ENCODE data around the gene DLG2. TPM values are rescaled to one million over a fixed set of nuclear protein-coding genes. Genes with fewer than 3 reads are reported as not detected.
A peak's percentile ranks its signal among the peaks of the same experiment; 100 is the strongest.

DLG2 gene
- polyA plus RNA-seq, 2 donors, result 2.6 to 6.7 TPM

GRCh38 chr11:84249344-84250135 lies 1377.6 kb downstream of the DLG2 start:
- H3K4me3 ChIP-seq (ENCODE audit: low read depth in 1 of 2, low read length in 2 of 2), result no peak overlapping the region
- no peaks in the 10 kb centered on the region for H3K27me3 ChIP-seq (ENCODE audit: control insufficient read depth in 1 of 2, insufficient read depth in 2 of 2, low read length in 2 of 2)
- peak overlapping the region; percentile 42 to 55 for H3K27ac ChIP-seq (ENCODE audit: low read depth in 2 of 2, low read length in 1 of 2)
- H3K36me3 ChIP-seq (ENCODE audit: control insufficient read depth in 2 of 2, insufficient read depth in 2 of 2, low read length in 1 of 2), result no peaks in the 10 kb centered on the region
- H3K4me1 ChIP-seq (ENCODE audit: control insufficient read depth in 2 of 2, insufficient read depth in 2 of 2, low read length in 1 of 2), result no peaks in the 10 kb centered on the region
- WGBS, 2 donors, result 56 to 72% methylated on average over 4 of the region's 4 CpGs
- H3K9me3 ChIP-seq (ENCODE audit: control insufficient read depth in 2 of 2, insufficient read depth in 1 of 2, low read depth in 1 of 2, low read length in 1 of 2), result no peaks in the 10 kb centered on the region

- H3K4me3 ChIP-seq (ENCODE audit: low read depth in 1 of 2, low read length in 2 of 2), result no peak overlapping the region
- no peaks in the 10 kb centered on the region for H3K27me3 ChIP-seq (ENCODE audit: control insufficient read depth in 1 of 2, insufficient read depth in 2 of 2, low read length in 2 of 2)
- H3K27ac ChIP-seq (ENCODE audit: low read depth in 2 of 2, low read length in 1 of 2), result no peak overlapping the region
- 47 to 50% methylated on average over 4 of the region's 4 CpGs for WGBS, 2 donors
- no peaks in the 10 kb centered on the region for H3K9me3 ChIP-seq (ENCODE audit: control insufficient read depth in 2 of 2, insufficient read depth in 1 of 2, low read depth in 1 of 2, low read length in 1 of 2)
- H3K36me3 ChIP-seq (ENCODE audit: control insufficient read depth in 2 of 2, insufficient read depth in 2 of 2, low read length in 1 of 2), result no peaks in the 10 kb centered on the region
- no peaks in the 10 kb centered on the region for H3K4me1 ChIP-seq (ENCODE audit: control insufficient read depth in 2 of 2, insufficient read depth in 2 of 2, low read length in 1 of 2)
Observed at GRCh38 chr11:84247926-84248325, 1379.2 kb downstream of the DLG2 start.

GRCh38 chr11:84247129-84247528 lies 1380.0 kb downstream of the DLG2 start:
- Histone ChIP-seq H3K27ac (ENCODE audit: low read depth in 2 of 2, low read length in 1 of 2) (no peak overlapping the region), H3K36me3 (ENCODE audit: control insufficient read depth in 2 of 2, insufficient read depth in 2 of 2, low read length in 1 of 2) (no peaks in the 10 kb centered on the region), H3K4me3 (ENCODE audit: low read depth in 1 of 2, low read length in 2 of 2) (no peak overlapping the region), H3K9me3 (ENCODE audit: control insufficient read depth in 2 of 2, insufficient read depth in 1 of 2, low read depth in 1 of 2, low read length in 1 of 2) (no peaks in the 10 kb centered on the region), H3K4me1 (ENCODE audit: control insufficient read depth in 2 of 2, insufficient read depth in 2 of 2, low read length in 1 of 2) (no peaks in the 10 kb centered on the region), H3K27me3 (ENCODE audit: control insufficient read depth in 1 of 2, insufficient read depth in 2 of 2, low read length in 2 of 2) (no peaks in the 10 kb centered on the region)
- WGBS, 2 donors, result 61 to 83% methylated on average over 1 of the region's 1 CpG

GRCh38 chr11:84243629-84244263 lies 1383.4 kb downstream of the DLG2 start:
- no peaks in the 10 kb centered on the region for H3K4me1 ChIP-seq (ENCODE audit: control insufficient read depth in 2 of 2, insufficient read depth in 2 of 2, low read length in 1 of 2)
- WGBS, 2 donors, result 78 to 87% methylated on average over 3 of the region's 3 CpGs
- H3K36me3 ChIP-seq (ENCODE audit: control insufficient read depth in 2 of 2, insufficient read depth in 2 of 2, low read length in 1 of 2), result no peaks in the 10 kb centered on the region
- no peaks in the 10 kb centered on the region for H3K9me3 ChIP-seq (ENCODE audit: control insufficient read depth in 2 of 2, insufficient read depth in 1 of 2, low read depth in 1 of 2, low read length in 1 of 2)
- no peaks in the 10 kb centered on the region for H3K27me3 ChIP-seq (ENCODE audit: control insufficient read depth in 1 of 2, insufficient read depth in 2 of 2, low read length in 2 of 2)
- H3K27ac ChIP-seq (ENCODE audit: low read depth in 2 of 2, low read length in 1 of 2), result no peak overlapping the region
- no peak overlapping the region for H3K4me3 ChIP-seq (ENCODE audit: low read depth in 1 of 2, low read length in 2 of 2)

GRCh38 chr11:84241343-84242131 lies 1385.6 kb downstream of the DLG2 start:
- H3K27ac ChIP-seq (ENCODE audit: low read depth in 2 of 2, low read length in 1 of 2), result no peak overlapping the region
- H3K9me3 ChIP-seq (ENCODE audit: control insufficient read depth in 2 of 2, insufficient read depth in 1 of 2, low read depth in 1 of 2, low read length in 1 of 2), result no peaks in the 10 kb centered on the region
- H3K4me1 ChIP-seq (ENCODE audit: control insufficient read depth in 2 of 2, insufficient read depth in 2 of 2, low read length in 1 of 2), result no peaks in the 10 kb centered on the region
- H3K4me3 ChIP-seq (ENCODE audit: low read depth in 1 of 2, low read length in 2 of 2), result no peak overlapping the region
- no peaks in the 10 kb centered on the region for H3K36me3 ChIP-seq (ENCODE audit: control insufficient read depth in 2 of 2, insufficient read depth in 2 of 2, low read length in 1 of 2)
- 77 to 84% methylated on average over 5 of the region's 5 CpGs for WGBS, 2 donors
- H3K27me3 ChIP-seq (ENCODE audit: control insufficient read depth in 1 of 2, insufficient read depth in 2 of 2, low read length in 2 of 2), result no peaks in the 10 kb centered on the region

- no peaks in the 10 kb centered on the region for H3K36me3 ChIP-seq (ENCODE audit: control insufficient read depth in 2 of 2, insufficient read depth in 2 of 2, low read length in 1 of 2)
- no peak overlapping the region for H3K27ac ChIP-seq (ENCODE audit: low read depth in 2 of 2, low read length in 1 of 2)
- H3K27me3 ChIP-seq (ENCODE audit: control insufficient read depth in 1 of 2, insufficient read depth in 2 of 2, low read length in 2 of 2), result no peaks in the 10 kb centered on the region
- no peak overlapping the region for H3K4me3 ChIP-seq (ENCODE audit: low read depth in 1 of 2, low read length in 2 of 2)
- 94 to 96% methylated on average over 1 of the region's 1 CpG for WGBS, 2 donors
- H3K9me3 ChIP-seq (ENCODE audit: control insufficient read depth in 2 of 2, insufficient read depth in 1 of 2, low read depth in 1 of 2, low read length in 1 of 2), result no peaks in the 10 kb centered on the region
- no peaks in the 10 kb centered on the region for H3K4me1 ChIP-seq (ENCODE audit: control insufficient read depth in 2 of 2, insufficient read depth in 2 of 2, low read length in 1 of 2)
Observed at GRCh38 chr11:84240847-84241246, 1386.3 kb downstream of the DLG2 start.

- no peaks in the 10 kb centered on the region for H3K27me3 ChIP-seq (ENCODE audit: control insufficient read depth in 1 of 2, insufficient read depth in 2 of 2, low read length in 2 of 2)
- H3K4me3 ChIP-seq (ENCODE audit: low read depth in 1 of 2, low read length in 2 of 2), result no peak overlapping the region
- H3K9me3 ChIP-seq (ENCODE audit: control insufficient read depth in 2 of 2, insufficient read depth in 1 of 2, low read depth in 1 of 2, low read length in 1 of 2), result no peaks in the 10 kb centered on the region
- no peaks in the 10 kb centered on the region for H3K4me1 ChIP-seq (ENCODE audit: control insufficient read depth in 2 of 2, insufficient read depth in 2 of 2, low read length in 1 of 2)
- no peak overlapping the region for H3K27ac ChIP-seq (ENCODE audit: low read depth in 2 of 2, low read length in 1 of 2)
- no peaks in the 10 kb centered on the region for H3K36me3 ChIP-seq (ENCODE audit: control insufficient read depth in 2 of 2, insufficient read depth in 2 of 2, low read length in 1 of 2)
Observed at GRCh38 chr11:84236436-84236835, 1390.7 kb downstream of the DLG2 start.

- Histone ChIP-seq H3K9me3 (ENCODE audit: control insufficient read depth in 2 of 2, insufficient read depth in 1 of 2, low read depth in 1 of 2, low read length in 1 of 2) (no peaks in the 10 kb centered on the region), H3K4me1 (ENCODE audit: control insufficient read depth in 2 of 2, insufficient read depth in 2 of 2, low read length in 1 of 2) (no peaks in the 10 kb centered on the region), H3K36me3 (ENCODE audit: control insufficient read depth in 2 of 2, insufficient read depth in 2 of 2, low read length in 1 of 2) (no peaks in the 10 kb centered on the region), H3K4me3 (ENCODE audit: low read depth in 1 of 2, low read length in 2 of 2) (no peak overlapping the region), H3K27ac (ENCODE audit: low read depth in 2 of 2, low read length in 1 of 2) (no peak overlapping the region), H3K27me3 (ENCODE audit: control insufficient read depth in 1 of 2, insufficient read depth in 2 of 2, low read length in 2 of 2) (no peaks in the 10 kb centered on the region)
- 60 to 67% methylated on average over 4 of the region's 4 CpGs for WGBS, 2 donors
Observed at GRCh38 chr11:84234462-84235202, 1392.5 kb downstream of the DLG2 start.

GRCh38 chr11:84234011-84234410 lies 1393.1 kb downstream of the DLG2 start:
- no peak overlapping the region for H3K4me3 ChIP-seq (ENCODE audit: low read depth in 1 of 2, low read length in 2 of 2)
- H3K27me3 ChIP-seq (ENCODE audit: control insufficient read depth in 1 of 2, insufficient read depth in 2 of 2, low read length in 2 of 2), result no peaks in the 10 kb centered on the region
- no peaks in the 10 kb centered on the region for H3K36me3 ChIP-seq (ENCODE audit: control insufficient read depth in 2 of 2, insufficient read depth in 2 of 2, low read length in 1 of 2)
- 54 to 57% methylated on average over 2 of the region's 2 CpGs for WGBS, 2 donors
- no peak overlapping the region for H3K27ac ChIP-seq (ENCODE audit: low read depth in 2 of 2, low read length in 1 of 2)
- no peaks in the 10 kb centered on the region for H3K4me1 ChIP-seq (ENCODE audit: control insufficient read depth in 2 of 2, insufficient read depth in 2 of 2, low read length in 1 of 2)
- no peaks in the 10 kb centered on the region for H3K9me3 ChIP-seq (ENCODE audit: control insufficient read depth in 2 of 2, insufficient read depth in 1 of 2, low read depth in 1 of 2, low read length in 1 of 2)
